Left colon (tissue), 2 donors: ENCODE measurements around the gene LRRFIP2. TPM values are rescaled to one million over a fixed set of nuclear protein-coding genes. Genes with fewer than 3 reads are reported as not detected.
"Not testable (repeated sequence)": the region's sequence is repeated elsewhere in the genome, so short reads cannot be mapped to it uniquely, and the experiment has no call there.

Experiments
- ATAC-seq: fragments of 200-7000 bp; cut with Tn5 transposase; one replicate; pipeline ENCODE4 v1.9.1; 2020; ENCODE audit warnings: mild to moderate bottlenecking, moderate library complexity
- DNase-seq, 2 donors: peaks; one replicate each; pipeline ENCODE4 v3.0.0-alpha.2; 2020
- intact Hi-C, 2 donors: fragments of 100-400 bp; cut with DNase I in 1 of 2; cut with micrococcal nuclease in 1 of 2; formaldehyde crosslinking; loops; one replicate each; pipeline versions ENCODE4 v1.11.2 to v1.14.0; 2022; cut with DNase I, micrococcal nuclease
- total RNA-seq, 2 donors: library from RNA; stranded (reverse); fragmentation: NEBNext Ultra II Directional; extraction: Animal tissue kit (Norgen Biotek cat#: 25700); gene quantifications; one replicate each; pipeline ENCODE4 v1.2.1, GENCODE V29; 2021
- donor health status: DM: no; HTN: no; CAD: no.
- donor health status: DM: yes; HTN: yes; CAD: no.

The LRRFIP2 gene
- total RNA-seq, 2 donors from 2014 or later, result 108 to 120 TPM

DNA sequence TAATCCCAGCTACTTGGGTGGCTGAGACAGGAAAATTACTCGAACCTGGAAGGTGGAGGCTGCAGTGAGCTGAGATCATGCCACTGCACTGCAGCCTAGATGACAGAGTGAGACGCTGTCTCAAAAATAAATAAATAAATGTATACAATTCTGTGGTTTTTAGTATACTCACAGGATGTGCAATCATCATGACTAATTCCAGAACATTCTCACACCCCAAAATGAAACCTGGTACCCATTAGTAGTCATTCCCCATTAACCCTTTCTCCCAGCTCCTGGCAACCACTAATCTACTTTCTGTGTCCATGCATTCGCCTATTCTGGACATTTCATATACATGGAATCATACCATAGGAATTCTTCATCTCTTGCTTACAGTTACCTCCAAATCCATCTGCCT is 44.5 kb downstream of the LRRFIP2 start:
- no peak for DNase-seq
- intact Hi-C loops, result no loop called here
- no peak for ATAC-seq

DNA sequence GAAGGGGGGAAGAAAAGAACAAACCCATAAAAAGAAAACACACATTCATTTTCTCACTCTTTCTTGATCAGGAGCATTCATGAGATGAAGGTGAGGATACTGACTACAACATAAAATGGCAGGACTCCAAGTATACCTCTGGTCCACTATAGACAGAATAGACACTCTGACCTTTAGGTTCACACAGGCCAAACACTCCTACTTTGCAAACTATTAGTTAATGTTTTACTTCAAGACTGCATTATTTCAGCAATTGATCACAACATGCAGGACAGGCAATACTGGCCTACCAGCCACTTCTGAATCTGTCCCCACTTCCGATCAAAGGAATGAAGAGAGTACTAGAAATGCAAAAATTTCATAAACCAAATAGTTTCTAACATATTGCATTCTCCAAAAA is 47.0 kb downstream of the LRRFIP2 start:
- ATAC-seq (peak; percentile 46), DNase-seq (no peak)
- intact Hi-C loops, result no loop called here

DNA sequence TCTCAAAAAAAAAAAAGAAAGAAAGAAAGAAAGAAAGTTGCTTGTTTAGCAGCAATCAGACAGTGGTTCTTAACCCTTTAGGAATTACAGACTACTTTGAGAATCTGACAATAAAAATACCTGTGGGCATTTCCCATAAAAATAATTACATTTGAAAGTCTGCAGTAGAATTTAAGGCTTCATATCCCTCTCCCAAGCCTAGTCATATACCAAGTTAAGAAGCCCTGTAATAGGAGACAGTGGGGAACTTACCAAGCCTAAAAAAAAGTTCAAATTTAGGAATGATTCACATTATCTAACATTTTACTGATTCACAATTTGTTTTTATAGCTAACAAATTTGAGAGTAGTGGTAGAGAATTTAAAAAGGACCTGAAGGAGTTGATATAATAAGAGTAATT is 47.5 kb downstream of the LRRFIP2 start:
- DNase-seq (no peak), ATAC-seq (no peak)
- intact Hi-C loops, result no loop called here

DNA sequence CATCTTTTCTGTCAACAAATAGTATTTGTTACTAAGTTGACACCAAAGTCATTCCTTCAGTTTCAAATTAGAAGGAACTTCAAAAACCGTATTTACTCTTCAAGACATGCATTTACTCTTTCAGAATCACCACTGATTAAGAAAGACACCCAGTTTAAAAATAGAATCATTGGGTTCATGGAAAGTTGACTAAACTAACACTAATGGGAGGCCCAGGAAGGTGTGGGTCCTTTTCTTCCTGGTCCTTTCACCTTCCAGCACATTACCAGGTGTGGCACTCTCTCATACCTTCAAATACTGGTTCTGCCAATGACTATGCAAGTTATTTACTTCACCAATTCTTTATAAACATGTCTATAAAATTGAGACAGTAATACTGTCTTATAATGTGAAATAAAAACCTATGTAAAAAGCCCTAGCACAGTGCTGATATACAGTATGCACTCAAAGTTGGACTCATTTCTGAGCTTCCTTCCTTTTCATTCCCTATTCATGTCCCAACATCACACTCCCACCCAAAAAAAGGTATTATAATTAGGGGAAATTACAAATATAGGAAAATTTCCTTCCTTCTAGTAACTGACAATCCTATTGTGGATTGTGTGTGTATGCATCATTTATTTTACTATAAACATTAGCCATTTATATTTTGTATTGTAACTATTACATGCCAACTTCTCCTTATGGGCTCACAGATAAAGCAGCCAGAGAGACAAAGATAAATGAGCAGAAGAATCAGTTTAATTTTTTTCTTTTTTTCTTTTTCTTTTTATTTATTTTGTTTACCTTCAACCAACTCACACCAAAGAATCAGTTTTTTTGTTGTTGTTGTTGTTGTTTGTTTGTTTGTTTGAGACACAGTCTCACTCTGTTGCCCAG is 48.9 kb downstream of the LRRFIP2 start:
- intact Hi-C loops, result no loop called here
- no peak for DNase-seq
- peak; percentile 85 for ATAC-seq

DNA sequence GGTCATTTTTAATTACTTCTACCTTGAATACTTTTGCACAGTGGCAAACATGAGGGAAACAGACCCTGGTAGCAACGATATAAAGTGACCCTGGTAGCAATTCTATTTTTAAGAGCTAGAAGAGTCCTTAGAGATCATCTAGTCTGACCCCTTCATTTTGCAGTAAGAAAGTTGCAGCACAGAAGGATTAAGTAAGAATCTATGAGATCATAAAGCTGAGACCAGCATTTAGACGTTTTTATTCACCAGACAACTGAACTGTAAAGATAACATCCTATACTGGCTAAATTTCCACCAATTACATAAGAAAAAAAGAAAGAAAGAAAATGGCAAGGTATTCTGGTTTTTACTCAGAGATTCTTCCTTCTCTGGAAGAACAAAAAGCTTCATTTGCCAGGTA is 49.9 kb downstream of the LRRFIP2 start:
- no peak for DNase-seq
- ATAC-seq, result no peak
- intact Hi-C loops, result no loop called here

DNA sequence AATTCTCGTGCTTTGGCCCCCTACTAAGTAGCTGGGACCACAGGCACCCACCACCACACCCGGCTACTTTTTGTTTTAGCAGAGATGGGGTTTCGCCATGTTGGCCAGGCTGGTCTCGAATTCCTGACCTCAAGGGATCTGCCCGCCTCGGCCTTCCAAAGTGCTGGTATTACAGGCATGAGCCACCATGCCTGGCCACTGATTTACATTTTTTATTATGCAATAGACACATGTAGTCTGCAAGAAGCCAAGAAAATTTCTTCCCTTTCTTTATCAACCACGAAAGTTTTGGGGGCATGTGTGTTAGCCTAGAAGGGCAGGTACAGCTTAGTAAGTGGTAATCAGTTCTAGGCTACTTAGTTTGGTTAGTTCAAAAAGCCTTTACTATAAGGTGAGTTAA is 51.1 kb downstream of the LRRFIP2 start:
- DNase-seq (no peak), ATAC-seq (no peak)
- intact Hi-C loops, result no loop called here

DNA sequence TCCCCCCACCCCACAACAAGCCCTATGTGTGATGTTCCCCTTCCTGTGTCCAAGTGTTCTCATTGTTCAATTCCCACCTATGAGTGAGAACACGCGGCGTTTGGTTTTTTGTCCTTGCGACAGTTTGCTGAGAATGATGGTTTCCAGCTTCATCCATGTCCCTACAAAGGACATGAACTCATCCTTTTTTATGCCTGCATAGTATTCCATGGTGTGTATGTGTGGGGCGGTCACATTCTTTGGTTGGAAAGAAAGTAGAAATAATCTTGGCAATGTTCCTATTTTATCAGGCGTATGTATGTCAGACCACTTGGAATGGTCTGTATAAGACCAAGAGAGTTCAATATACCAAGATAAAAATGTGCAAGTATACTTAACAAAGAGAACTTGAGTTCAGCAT is 52.3 kb downstream of the LRRFIP2 start:
- DNase-seq, intact Hi-C loops, ATAC-seq: not testable (repeated sequence)

DNA sequence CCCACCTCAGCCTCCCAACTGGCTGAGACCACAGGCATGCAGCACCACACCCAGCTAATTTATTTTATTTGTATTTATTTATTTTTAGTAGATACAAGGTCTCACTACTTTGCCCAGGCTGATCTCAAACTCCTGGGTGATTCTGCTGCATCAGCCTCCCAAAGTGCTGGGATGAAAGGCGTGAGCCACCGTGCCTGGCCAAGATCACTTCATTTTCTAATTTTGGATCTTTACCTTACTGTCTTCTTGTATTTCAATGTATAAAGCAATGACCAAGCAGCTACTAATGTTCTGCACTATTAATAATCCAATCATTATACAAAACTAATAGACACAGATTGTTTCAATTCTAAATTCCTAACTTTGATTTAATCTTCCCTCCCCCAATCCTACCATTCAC is 56.2 kb downstream of the LRRFIP2 start:
- no peak for ATAC-seq
- intact Hi-C loops, result no loop called here
- no peak for DNase-seq

DNA sequence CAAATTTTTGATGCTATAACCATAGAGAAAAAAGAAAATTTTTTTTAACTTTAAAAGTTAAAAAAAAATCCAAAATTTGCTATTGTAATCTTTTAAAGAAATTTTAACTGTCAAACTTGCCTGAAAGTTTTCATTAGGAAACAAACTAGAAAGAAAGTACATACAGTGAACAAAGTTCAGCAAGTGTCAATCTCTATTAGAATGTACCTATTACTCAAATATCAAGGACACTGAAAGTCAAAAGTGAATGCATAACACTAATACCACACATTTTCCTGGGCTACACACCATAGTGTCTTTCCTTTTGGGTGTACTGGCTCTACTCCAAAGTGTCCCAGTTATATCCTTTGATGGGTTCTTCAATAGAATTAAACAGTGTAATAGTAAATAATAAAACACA is 56.8 kb downstream of the LRRFIP2 start:
- no peak for ATAC-seq
- intact Hi-C loops, result no loop called here
- DNase-seq, result no peak

DNA sequence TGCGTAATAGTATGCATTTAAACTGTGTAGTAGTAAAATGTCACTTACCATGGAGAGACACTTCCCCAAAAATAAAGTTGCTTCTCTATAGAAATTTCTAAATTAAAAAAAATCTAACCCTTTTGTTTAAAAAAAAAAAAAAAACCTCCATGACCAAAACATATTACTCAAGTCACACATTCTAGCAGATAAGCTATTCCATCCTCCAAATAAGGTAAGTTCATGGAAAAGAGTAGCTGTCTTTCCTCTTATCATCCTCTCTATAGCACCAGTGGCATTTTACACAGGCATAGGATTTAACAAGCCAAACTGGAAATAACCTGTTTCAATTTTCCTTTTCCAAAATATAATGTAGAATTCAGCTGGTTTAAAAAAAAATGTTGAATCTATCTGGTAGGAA is 57.4 kb downstream of the LRRFIP2 start:
- intact Hi-C loops, result no loop called here
- ATAC-seq (no peak), DNase-seq (no peak)

DNA sequence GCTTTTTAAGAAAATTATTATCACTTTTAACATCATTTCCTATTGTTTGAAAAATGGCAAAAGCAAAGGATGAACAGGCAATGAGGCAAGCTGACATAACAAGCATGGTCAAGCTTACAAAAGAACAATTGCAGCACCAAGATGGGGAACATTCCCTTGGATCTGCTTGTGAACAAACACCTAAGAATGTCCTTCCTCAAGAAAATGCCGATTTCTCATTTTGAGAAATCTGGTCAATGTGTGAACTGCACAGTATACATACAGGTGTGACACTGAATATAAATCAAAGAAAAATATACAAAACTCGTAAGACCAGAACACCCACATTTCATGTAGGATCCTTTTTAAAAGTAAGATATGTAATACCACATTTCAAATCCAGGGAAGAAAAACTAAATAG is 58.9 kb downstream of the LRRFIP2 start:
- no peak for ATAC-seq

DNA sequence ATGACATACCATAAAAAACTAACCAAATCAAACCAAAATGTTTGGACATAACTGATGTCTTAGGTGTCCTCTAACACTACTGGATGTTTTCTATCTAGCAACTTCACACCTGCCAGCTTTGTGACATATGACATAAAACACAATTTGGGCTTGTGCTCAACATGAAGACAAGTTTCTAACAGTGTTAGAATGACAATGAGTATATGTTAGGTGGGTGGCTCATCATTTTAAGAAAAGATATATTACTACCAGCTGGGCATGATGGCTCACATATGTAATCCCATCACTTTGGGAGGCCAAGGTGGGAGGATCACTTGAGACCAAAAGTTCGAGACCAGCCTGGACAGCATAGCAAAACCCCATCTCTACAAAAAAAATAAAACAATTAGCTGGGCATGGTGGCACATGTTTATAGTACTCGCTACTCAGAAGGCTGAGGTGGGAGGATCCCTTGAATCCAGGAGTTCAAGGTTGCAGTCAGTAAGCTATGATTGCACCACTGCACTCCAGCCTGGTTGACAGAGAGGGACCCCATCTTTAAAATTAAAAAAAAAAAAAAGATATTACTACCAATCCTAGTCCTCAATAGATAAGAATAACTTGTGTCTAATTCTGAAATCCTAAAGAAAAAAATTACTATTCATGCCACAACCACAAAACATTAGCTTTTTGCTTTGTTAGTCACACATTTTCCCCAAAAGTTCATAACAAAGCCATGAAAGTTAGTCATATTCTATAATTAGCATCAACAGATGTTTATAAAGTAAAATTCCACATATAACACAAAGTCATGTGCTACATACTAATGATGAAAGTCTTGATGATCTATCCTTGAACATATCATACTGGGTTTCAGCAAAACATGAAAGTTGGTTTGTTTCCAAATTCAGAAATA is 59.9 kb downstream of the LRRFIP2 start:
- ATAC-seq (no peak), DNase-seq (no peak)
- intact Hi-C loops, result no loop called here

More for the DNA sequence above, 58.9 kb downstream of the LRRFIP2 start:
- no peak for DNase-seq
- intact Hi-C loops, result no loop called here

DNA sequence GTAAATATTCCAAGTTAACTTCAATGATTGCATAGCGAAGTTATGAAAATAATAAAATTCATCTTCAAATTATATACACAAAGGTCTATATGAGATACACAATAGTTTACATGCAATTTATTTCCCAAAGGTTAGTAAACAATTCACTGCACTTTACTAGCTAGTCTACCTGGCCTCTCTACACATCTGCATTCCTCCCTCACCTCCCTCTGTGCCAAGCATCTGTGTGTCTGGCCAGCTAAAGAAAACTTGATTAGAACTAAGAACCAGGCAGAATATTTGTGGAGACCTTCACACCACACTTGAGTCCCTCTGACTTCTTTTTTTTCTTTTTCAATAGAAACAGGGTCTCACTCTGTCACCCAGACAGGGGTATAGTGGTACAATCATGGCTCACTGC is 61.4 kb downstream of the LRRFIP2 start:
- ATAC-seq (no peak), DNase-seq (no peak)
- intact Hi-C loops, result no loop called here

DNA sequence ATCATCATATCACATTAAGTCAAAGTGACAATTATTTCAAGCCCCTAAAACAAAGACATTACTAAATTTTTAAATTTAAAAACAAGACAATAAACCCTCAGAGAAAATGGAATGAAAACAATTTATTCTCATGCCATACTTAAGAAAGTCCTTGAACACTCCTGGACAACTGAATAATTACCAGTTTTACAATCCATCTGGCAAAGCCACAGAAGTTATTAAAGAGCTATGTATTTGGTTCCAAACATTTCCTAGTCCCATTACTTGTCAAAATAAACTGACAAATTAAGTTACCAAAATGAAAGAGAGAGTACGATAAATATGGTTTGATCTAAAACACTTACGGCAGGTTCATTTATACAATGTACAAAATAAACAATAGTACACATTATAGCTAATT is 63.2 kb downstream of the LRRFIP2 start:
- intact Hi-C loops, result no loop called here
- ATAC-seq, result no peak
- DNase-seq, result no peak

DNA sequence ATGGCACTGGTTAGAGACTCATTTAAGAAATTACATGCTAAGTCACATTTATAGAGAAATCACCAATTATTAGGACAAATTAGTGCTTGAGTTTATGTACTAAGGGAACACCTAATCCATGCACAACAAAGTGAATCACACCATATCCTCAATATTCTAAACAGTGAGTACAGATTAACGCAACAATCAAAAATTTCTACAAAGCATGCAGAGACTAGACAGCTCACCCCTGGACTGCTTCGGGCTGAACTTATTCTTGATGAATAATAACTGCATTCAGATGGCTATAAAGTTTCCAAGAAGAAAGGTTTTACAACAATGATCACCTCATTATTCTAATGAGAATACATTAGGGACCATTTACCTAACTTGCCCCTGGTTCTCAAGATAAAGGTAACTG is 66.5 kb downstream of the LRRFIP2 start:
- intact Hi-C loops, result no loop called here
- no peak for DNase-seq
- ATAC-seq, result no peak

DNA sequence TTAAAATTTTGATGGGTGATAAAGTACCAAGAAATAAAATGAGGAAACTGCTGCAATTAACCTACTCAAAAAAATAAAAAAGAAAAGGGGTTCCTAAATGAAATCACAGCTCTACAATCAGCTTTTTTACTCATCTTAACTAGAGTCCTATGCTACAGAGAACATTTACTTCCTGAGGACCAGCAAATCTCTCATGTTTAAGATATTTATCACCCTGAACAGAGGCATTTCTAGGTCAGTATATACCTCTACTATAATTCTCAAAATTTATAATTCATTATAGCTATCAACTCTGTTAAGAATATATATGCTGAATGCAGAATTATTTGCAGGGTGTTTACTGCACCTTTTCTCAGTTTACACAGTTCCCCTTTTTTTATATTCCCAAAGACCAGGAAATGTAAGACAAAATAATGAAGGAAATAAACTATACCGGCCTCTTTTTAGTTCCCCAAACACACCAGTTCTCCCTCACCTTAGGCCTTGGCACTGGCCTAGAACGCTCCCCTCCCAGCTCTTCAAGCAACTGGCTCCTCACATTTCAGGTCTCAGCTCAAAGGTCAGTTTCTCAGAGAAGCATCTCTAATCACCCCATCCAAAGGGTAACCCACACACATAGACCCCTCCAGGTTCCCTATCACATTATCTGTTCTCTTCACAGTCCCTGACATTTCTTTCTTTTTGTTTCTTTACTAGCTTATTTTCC is 71.1 kb downstream of the LRRFIP2 start:
- ATAC-seq (peak; percentile 60), DNase-seq (no peak)
- intact Hi-C loops, result no loop called here

DNA sequence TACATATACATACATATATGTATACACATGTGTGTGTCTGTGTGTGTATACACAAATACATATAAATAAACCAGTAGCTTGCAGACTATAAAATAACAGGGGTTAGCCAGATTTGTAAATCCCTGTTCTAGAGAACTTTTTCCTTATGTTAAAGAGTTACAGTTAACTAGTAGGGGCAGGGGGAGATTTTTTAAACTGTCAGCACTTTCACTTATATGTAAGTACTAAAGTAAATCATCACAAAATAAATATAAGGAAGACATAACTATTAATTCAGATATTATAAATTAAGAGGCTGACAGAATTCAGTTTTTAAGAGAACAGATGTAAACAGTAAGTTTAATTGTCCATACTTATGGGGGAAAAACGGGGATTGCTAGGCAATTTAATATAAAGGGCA is 74.0 kb downstream of the LRRFIP2 start:
- intact Hi-C loops, result no loop called here
- no peak for ATAC-seq
- no peak for DNase-seq

DNA sequence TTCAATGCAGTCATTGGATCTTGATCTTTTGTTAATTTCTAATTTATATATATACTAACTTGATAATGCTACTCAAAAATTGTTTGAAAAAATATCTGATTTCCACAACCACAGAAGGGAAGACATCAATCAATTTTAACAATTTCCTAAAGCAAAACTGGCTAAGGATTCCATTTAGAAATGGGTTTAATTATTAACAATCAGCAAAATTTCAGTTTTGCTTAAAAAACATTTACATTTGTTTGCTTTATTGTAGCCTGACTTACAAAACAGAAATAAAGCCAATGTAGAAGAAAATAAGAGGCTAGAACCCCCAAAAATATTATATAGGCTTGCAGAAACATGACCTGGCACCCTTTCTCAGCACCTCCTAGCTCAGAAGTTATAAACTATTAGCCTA is 74.9 kb downstream of the LRRFIP2 start:
- intact Hi-C loops, result no loop called here
- DNase-seq, result no peak

DNA sequence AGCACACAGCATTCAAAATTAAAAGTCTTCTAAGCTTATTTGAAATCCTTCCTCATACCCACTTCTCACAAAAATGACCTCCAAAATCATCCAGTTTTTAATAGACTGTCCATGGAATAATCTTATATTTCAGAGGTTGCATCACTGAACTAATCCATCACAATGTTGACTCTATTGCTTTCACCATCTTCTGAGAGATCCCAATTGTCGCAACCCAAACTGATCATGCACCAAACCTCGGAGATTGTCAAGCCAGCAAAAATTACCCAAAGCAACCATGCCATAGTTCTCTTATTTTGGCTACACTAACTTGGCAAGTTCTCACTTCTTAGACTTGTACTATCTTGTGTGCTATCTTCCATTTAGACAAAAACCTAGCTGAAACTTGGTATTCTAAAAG is 75.5 kb downstream of the LRRFIP2 start:
- DNase-seq (no peak), ATAC-seq (no peak)
- intact Hi-C loops, result no loop called here

More for the DNA sequence above, 74.9 kb downstream of the LRRFIP2 start:
- ATAC-seq, result no peak
